NT2/D1 (cell line): ENCODE measurements around the gene CCDC186.

ENCODE experiments used
- DNase-seq: peaks from one replicate; pipeline ENCODE4 v3.0.0-alpha.2; 2011; ENCODE audit warnings: low read depth, low spot score
- H3K27me3 ChIP-seq: 2 replicates; pipeline ENCODE4 v1.6.0; 2011; ENCODE audit warnings: mild to moderate bottlenecking; ENCODE audit not compliant: insufficient read length, insufficient read depth
- H3K36me3 ChIP-seq: 2 replicates; pipeline ENCODE4 v1.6.1; 2011; ENCODE audit warnings: mild to moderate bottlenecking, low read length, mixed read lengths; ENCODE audit not compliant: insufficient read depth, insufficient read length
- H3K4me1 ChIP-seq: 2 replicates; pipeline ENCODE4 v1.5.1; 2011; ENCODE audit not compliant: insufficient read depth, insufficient read length
- H3K4me3 ChIP-seq: 2 replicates; pipeline ENCODE4 v1.5.1; 2011; ENCODE audit warnings: low read depth; ENCODE audit not compliant: insufficient read length
- H3K9ac ChIP-seq: 2 replicates; pipeline ENCODE4 v1.6.0; 2011; ENCODE audit warnings: low read depth; ENCODE audit not compliant: insufficient read length
- H3K9me3 ChIP-seq: 2 replicates; pipeline ENCODE4 v1.5.1; 2011; ENCODE audit warnings: mild to moderate bottlenecking, low read length; ENCODE audit not compliant: insufficient read depth
- SUZ12 ChIP-seq: IDR thresholded peaks from 2 replicates; pipeline ENCODE4 v1.6.1; 2011; ENCODE audit not compliant: insufficient read length, insufficient read depth; ENCODE audit errors: extremely low read depth
- YY1 ChIP-seq: IDR thresholded peaks from 2 replicates; pipeline ENCODE4 v1.6.1; 2011; ENCODE audit not compliant: insufficient read length, insufficient read depth
- ZNF274 ChIP-seq: IDR thresholded peaks from 2 replicates; pipeline ENCODE4 v1.6.1; 2011; ENCODE audit warnings: mild to moderate bottlenecking, low read depth, low read length

The CCDC186 gene

GRCh38 chr10:114173603-114173920, 441 bp downstream of the CCDC186 start:
- DNase-seq, result no peak
- H3K4me3 ChIP-seq, result peak overlapping the region; percentile 95
- TF ChIP-seq YY1, result no peak
- TF ChIP-seq ZNF274, result no peak
- no peak for TF ChIP-seq SUZ12

GRCh38 chr10:114172776-114173602, 1.0 kb downstream of the CCDC186 start:
- Histone ChIP-seq H3K36me3 (no peaks in the 10 kb centered on the region), H3K9me3 (peaks cover 20% of the 10 kb centered on the region), H3K4me1 (no peaks in the 10 kb centered on the region), H3K27me3 (peaks cover 17% of the 10 kb centered on the region), H3K9ac (peak overlapping the region; percentile 84), H3K4me3 (peak overlapping the region; percentile 95)
- no peak for TF ChIP-seq YY1
- no peak for DNase-seq

More at GRCh38 chr10:114173603-114173920, 441 bp downstream of the CCDC186 start:
- Histone ChIP-seq H3K36me3 (no peaks in the 10 kb centered on the region), H3K4me1 (no peaks in the 10 kb centered on the region), H3K9ac (peak overlapping the region; percentile 84), H3K27me3 (peaks cover 17% of the 10 kb centered on the region), H3K9me3 (peaks cover 14% of the 10 kb centered on the region)

GRCh38 chr10:114172216-114172615, 1.8 kb downstream of the CCDC186 start:
- peaks cover 17% of the 10 kb centered on the region for H3K27me3 ChIP-seq
- no peak for DNase-seq
- H3K4me1 ChIP-seq, result no peaks in the 10 kb centered on the region
- peaks cover 21% of the 10 kb centered on the region for H3K9me3 ChIP-seq
- H3K9ac ChIP-seq, result peak overlapping the region; percentile 44
- peaks cover 3% of the 10 kb centered on the region for H3K36me3 ChIP-seq
- no peak overlapping the region for H3K4me3 ChIP-seq
- TF ChIP-seq YY1 (no peak), SUZ12 (no peak), ZNF274 (no peak)

GRCh38 chr10:114168450-114169009, 5.5 kb downstream of the CCDC186 start:
- H3K27me3 ChIP-seq, result no peaks in the 10 kb centered on the region
- TF ChIP-seq YY1, result no peak
- no peak for TF ChIP-seq SUZ12
- no peak for TF ChIP-seq ZNF274
- H3K4me1 ChIP-seq, result no peaks in the 10 kb centered on the region
- peaks cover 21% of the 10 kb centered on the region for H3K9me3 ChIP-seq
- no peak for DNase-seq
- no peak overlapping the region for H3K4me3 ChIP-seq
- no peak overlapping the region for H3K9ac ChIP-seq
- H3K36me3 ChIP-seq, result peaks cover 4% of the 10 kb centered on the region

- Histone ChIP-seq H3K4me3 (no peak overlapping the region), H3K4me1 (no peaks in the 10 kb centered on the region), H3K9ac (no peak overlapping the region), H3K27me3 (no peaks in the 10 kb centered on the region), H3K36me3 (peaks cover 4% of the 10 kb centered on the region), H3K9me3 (peaks cover 21% of the 10 kb centered on the region)
- no peak for DNase-seq
- TF ChIP-seq YY1 (no peak), SUZ12 (no peak), ZNF274 (no peak)
Measured at GRCh38 chr10:114167985-114168384, 6.0 kb downstream of the CCDC186 start.

- no peak for DNase-seq
- Histone ChIP-seq H3K36me3 (peaks cover 5% of the 10 kb centered on the region), H3K9ac (no peak overlapping the region), H3K9me3 (peaks cover 21% of the 10 kb centered on the region), H3K4me1 (no peaks in the 10 kb centered on the region), H3K27me3 (no peaks in the 10 kb centered on the region), H3K4me3 (no peak overlapping the region)
- TF ChIP-seq SUZ12 (no peak), ZNF274 (no peak), YY1 (no peak)
Measured at GRCh38 chr10:114166494-114166893, 7.5 kb downstream of the CCDC186 start.

GRCh38 chr10:114166043-114166442, 8.0 kb downstream of the CCDC186 start:
- no peak for DNase-seq
- H3K36me3 ChIP-seq, result peaks cover 6% of the 10 kb centered on the region
- no peaks in the 10 kb centered on the region for H3K4me1 ChIP-seq
- no peak overlapping the region for H3K9ac ChIP-seq
- TF ChIP-seq YY1, result no peak
- no peak for TF ChIP-seq SUZ12
- no peak for TF ChIP-seq ZNF274
- H3K9me3 ChIP-seq, result peaks cover 21% of the 10 kb centered on the region
- H3K27me3 ChIP-seq, result no peaks in the 10 kb centered on the region
- no peak overlapping the region for H3K4me3 ChIP-seq
